GM23248 (cell line): ENCODE measurements around the gene DPYD. TPM values are rescaled to one million over a fixed set of nuclear protein-coding genes. Genes with fewer than 3 reads are reported as not detected.

Experiments used
- DNase-seq: peaks from one replicate; pipeline ENCODE4 v3.0.0-alpha.2; 2015
- H2AFZ ChIP-seq: fragments of 200-600 bp; sonication (generic); 2 replicates; pipeline ENCODE4 v1.6.1; 2016; ENCODE audit warnings: antibody characterized with exemption
- H3F3A ChIP-seq: fragments of 200-600 bp; sonication (generic); 2 replicates; pipeline ENCODE4 v1.6.1; 2016; ENCODE audit warnings: mild to moderate bottlenecking, antibody characterized with exemption, mixed run types; ENCODE audit not compliant: insufficient read depth
- H3K27ac ChIP-seq: fragments of 200-600 bp; sonication (generic); 2 replicates; pipeline ENCODE4 v1.5.1; 2016; ENCODE audit warnings: mild to moderate bottlenecking
- H3K27me3 ChIP-seq: fragments of 200-600 bp; sonication (generic); replicated peaks from 2 replicates; pipeline ENCODE4 v1.6.1; 2016; ENCODE audit warnings: mild to moderate bottlenecking; ENCODE audit not compliant: insufficient read depth
- H3K36me3 ChIP-seq: fragments of 200-600 bp; sonication (generic); 2 replicates; pipeline ENCODE4 v1.6.1; 2016; ENCODE audit warnings: low read depth, mild to moderate bottlenecking
- H3K4me1 ChIP-seq: fragments of 200-600 bp; sonication (generic); 2 replicates; pipeline ENCODE4 v1.6.1; 2016; ENCODE audit warnings: mild to moderate bottlenecking; ENCODE audit not compliant: insufficient read depth
- H3K4me2 ChIP-seq: fragments of 200-600 bp; sonication (generic); one replicate; pipeline ENCODE4 v1.6.1; 2016; ENCODE audit warnings: mild to moderate bottlenecking; ENCODE audit not compliant: unreplicated experiment
- H3K4me3 ChIP-seq: fragments of 200-600 bp; sonication (generic); 2 replicates; pipeline ENCODE4 v1.5.1; 2016; ENCODE audit warnings: mild to moderate bottlenecking
- H3K79me2 ChIP-seq: fragments of 200-600 bp; sonication (generic); 2 replicates; pipeline ENCODE4 v1.6.1; 2016; ENCODE audit warnings: mild to moderate bottlenecking; ENCODE audit not compliant: insufficient read depth
- H3K9ac ChIP-seq: fragments of 200-600 bp; sonication (generic); 2 replicates; pipeline ENCODE4 v1.6.1; 2016; ENCODE audit warnings: mild to moderate bottlenecking
- H3K9me2 ChIP-seq: fragments of 200-600 bp; sonication (generic); 2 replicates; pipeline ENCODE4 v1.6.1; 2016; ENCODE audit warnings: mixed run types, mild to moderate bottlenecking, moderate library complexity; ENCODE audit not compliant: insufficient read depth
- H3K9me3 ChIP-seq: fragments of 200-600 bp; sonication (generic); one replicate; pipeline ENCODE4 v1.6.1; 2017; ENCODE audit warnings: low read depth
- H4K20me1 ChIP-seq: fragments of 200-600 bp; sonication (generic); 2 replicates; pipeline ENCODE4 v1.6.0; 2016; ENCODE audit not compliant: insufficient read depth
- EZH2 ChIP-seq: fragments of 200-600 bp; sonication (generic); IDR thresholded peaks from 2 replicates; pipeline ENCODE4 v1.6.1; 2018; ENCODE audit warnings: antibody characterized with exemption, mild to moderate bottlenecking; ENCODE audit not compliant: insufficient read depth, poor library complexity, severe bottlenecking
- EZH2phosphoT487 ChIP-seq: fragments of 200-600 bp; sonication (generic); IDR thresholded peaks from 2 replicates; pipeline ENCODE4 v1.6.1; 2018; ENCODE audit warnings: antibody characterized with exemption, moderate library complexity, mild to moderate bottlenecking, low read depth; ENCODE audit not compliant: insufficient read depth
- WGBS, 2 experiments: methylation state at CpG; one replicate each; pipeline ENCODE4 v1.1.6; 2015 to 2017; ENCODE audit warnings: low lambda C conversion rate in 2 of 2, low coverage in 1 of 2; ENCODE audit errors: missing lambda C conversion rate in 2 of 2; 5-methylcytosine and 5-hydroxymethylcytosine counted together
- in situ Hi-C: fragments of 300-500 bp; cut with MboI; formaldehyde crosslinking; loops from 2 replicates; pipeline ENCODE4 v1.15.0; 2020
- polyA plus RNA-seq: library from polyadenylated mRNA; unstranded; fragments of >200 nt; fragmentation: Nextera tagmentation; extraction: Ambion mirVana; gene quantifications from 2 replicates; pipeline ENCODE4 v1.2.1, GENCODE V29; 2016
- total RNA-seq: library from RNA; depleted of rRNA; stranded (reverse); fragments of >200 nt; shearing (Covaris generic); gene quantifications from 2 replicates; pipeline ENCODE4 v1.2.3, GENCODE V29; 2014

Gene DPYD
- total and polyA plus RNA-seq, 2 experiments from 2014 or later: 38.4 to 70.7 TPM

DNA sequence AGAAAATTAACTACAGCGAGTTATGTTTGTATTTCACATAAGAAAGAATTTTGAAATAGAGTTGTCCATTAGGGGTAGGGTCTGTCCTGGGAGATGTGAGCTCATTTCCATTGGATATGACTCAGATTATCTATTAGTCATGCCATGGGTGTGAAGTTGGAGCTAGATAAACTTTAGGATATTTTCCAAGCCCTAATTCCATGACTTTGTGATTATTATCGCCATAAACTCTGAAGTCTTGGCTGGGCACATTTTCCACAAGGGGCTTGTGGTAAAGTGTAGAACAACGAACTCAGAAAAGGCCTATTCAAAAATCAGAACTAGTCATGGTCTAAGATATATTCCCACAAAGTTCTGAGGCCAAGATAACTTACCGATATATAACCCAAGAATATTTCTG lies 396.6 kb downstream of the DPYD start:
- H3K36me3 ChIP-seq: no peaks in the 10 kb centered on the region; the same call in 1 of the 2 replicates
- H3K4me2 ChIP-seq: no peak overlapping the region
- no peaks in the 10 kb centered on the region for H3K79me2 ChIP-seq
- in situ Hi-C loops: no loop called here
- TF ChIP-seq EZH2: no peak
- TF ChIP-seq EZH2phosphoT487: no peak
- H4K20me1 ChIP-seq: no peaks in the 10 kb centered on the region
- no peak overlapping the region for H2AFZ ChIP-seq
- 75 to 78% methylated on average over 4 of the region's 4 CpGs for WGBS, 2 experiments
- no peak for DNase-seq
- no peaks in the 10 kb centered on the region for H3K9me3 ChIP-seq
- no peak overlapping the region for H3K27ac ChIP-seq
- no peak overlapping the region for H3K9ac ChIP-seq
- no peaks in the 10 kb centered on the region for H3K4me1 ChIP-seq
- no peaks in the 10 kb centered on the region for H3K27me3 ChIP-seq
- H3K4me3 ChIP-seq: no peak overlapping the region
- H3F3A ChIP-seq: no peaks in the 10 kb centered on the region
- H3K9me2 ChIP-seq: no peaks in the 10 kb centered on the region

DNA sequence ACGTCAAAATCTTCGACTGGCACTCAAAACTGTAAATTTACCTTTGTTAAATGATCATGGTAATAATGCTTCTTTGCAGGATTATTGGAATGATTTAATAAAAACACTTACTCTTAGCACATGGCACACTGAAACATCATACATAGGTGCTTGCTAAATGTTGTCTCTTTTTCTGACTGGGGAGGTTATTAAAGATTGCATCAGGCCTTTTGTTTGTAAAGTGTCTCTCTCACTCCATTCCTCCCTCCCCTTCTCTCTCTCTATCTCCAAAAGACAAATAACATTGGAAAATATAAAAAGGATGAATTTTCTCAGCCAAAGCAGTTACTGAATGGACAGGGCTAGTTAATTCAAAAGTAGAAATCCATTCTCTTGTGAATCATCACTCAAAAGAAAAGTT lies 404.2 kb downstream of the DPYD start:
- 99 to 100% methylated on average over 2 of the region's 2 CpGs for WGBS, 2 experiments
- Histone ChIP-seq H2AFZ (no peak overlapping the region), H3K4me1 (no peaks in the 10 kb centered on the region), H3K9me2 (no peaks in the 10 kb centered on the region), H3K4me3 (no peak overlapping the region), H3K27ac (no peak overlapping the region), H4K20me1 (no peaks in the 10 kb centered on the region), H3K9ac (no peak overlapping the region), H3K4me2 (no peak overlapping the region), H3K27me3 (no peaks in the 10 kb centered on the region), H3F3A (no peaks in the 10 kb centered on the region), H3K9me3 (no peaks in the 10 kb centered on the region), H3K36me3 (no peaks in the 10 kb centered on the region; the same call in 1 of the 2 replicates), H3K79me2 (no peaks in the 10 kb centered on the region)
- DNase-seq: no peak
- TF ChIP-seq EZH2 (no peak), EZH2phosphoT487 (no peak)
- in situ Hi-C loops: no loop called here

DNA sequence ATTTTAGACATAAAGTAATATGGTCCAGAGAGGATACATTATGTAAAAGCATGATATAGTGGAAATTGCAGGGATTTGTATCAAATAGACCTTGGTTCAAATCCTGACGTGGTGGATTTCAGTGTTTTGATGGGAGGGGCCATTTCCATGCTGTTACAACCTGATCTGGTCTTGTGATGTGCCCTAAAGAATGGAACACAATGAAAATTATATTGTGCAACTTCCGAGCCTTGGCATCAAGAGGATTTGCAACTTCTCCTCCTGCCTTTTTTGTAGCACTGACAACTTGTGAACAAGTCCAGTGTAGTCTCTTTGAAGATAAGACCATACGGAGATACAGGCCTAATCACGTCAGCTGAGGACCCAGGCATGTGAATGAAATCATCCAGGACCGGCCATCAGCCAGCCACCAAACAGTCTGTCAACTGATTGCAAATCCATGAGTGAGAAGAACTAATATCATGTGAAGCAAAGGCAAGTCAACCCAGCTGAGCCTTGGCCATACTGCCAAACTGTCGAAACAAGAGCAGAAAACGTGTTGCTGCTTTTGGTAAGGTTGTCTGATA lies 412.1 kb downstream of the DPYD start:
- Histone ChIP-seq H4K20me1 (no peaks in the 10 kb centered on the region), H3K4me3 (no peak overlapping the region), H3K27me3 (no peaks in the 10 kb centered on the region), H3K9me2 (no peaks in the 10 kb centered on the region), H3K79me2 (no peaks in the 10 kb centered on the region), H3K4me1 (no peaks in the 10 kb centered on the region), H3K9ac (no peak overlapping the region), H3K36me3 (no peaks in the 10 kb centered on the region), H3F3A (no peaks in the 10 kb centered on the region), H3K9me3 (no peaks in the 10 kb centered on the region), H2AFZ (no peak overlapping the region), H3K27ac (no peak overlapping the region), H3K4me2 (no peak overlapping the region)
- no peak for DNase-seq
- 83 to 89% methylated on average over 7 of the region's 7 CpGs for WGBS, 2 experiments
- TF ChIP-seq EZH2 (no peak), EZH2phosphoT487 (no peak)
- in situ Hi-C loops: no loop called here

DNA sequence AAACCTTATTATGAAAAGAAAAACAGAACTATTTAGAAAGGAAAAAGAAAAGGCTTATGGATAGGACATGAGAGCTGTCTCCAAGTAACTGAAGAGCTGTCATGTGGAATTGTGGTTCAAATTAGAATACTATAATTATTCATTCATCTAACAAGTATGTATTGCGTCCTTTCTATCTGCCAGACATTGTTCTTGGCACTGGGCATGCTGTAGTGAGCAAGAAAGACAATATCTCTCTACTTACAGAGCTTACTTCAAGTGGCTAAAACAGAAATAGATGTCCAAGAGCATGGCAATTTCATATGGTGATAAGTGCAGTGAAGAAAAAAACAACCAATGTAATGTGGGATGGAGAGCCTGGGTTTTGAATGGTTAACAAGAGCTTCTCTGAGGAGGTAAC lies 413.0 kb downstream of the DPYD start:
- Histone ChIP-seq H2AFZ (no peak overlapping the region), H3K9me3 (no peaks in the 10 kb centered on the region), H3K9ac (no peak overlapping the region), H3K9me2 (no peaks in the 10 kb centered on the region), H3K36me3 (no peaks in the 10 kb centered on the region), H3K4me1 (no peaks in the 10 kb centered on the region), H3K79me2 (no peaks in the 10 kb centered on the region), H3K27ac (no peak overlapping the region), H4K20me1 (no peaks in the 10 kb centered on the region), H3K4me3 (no peak overlapping the region), H3K4me2 (no peak overlapping the region), H3F3A (no peaks in the 10 kb centered on the region), H3K27me3 (no peaks in the 10 kb centered on the region)
- DNase-seq: peak; percentile 7
- in situ Hi-C loops: no loop called here
- WGBS, 2 experiments: 70 to 74% methylated on average over 1 of the region's 1 CpG
- no peak for TF ChIP-seq EZH2phosphoT487
- no peak for TF ChIP-seq EZH2

DNA sequence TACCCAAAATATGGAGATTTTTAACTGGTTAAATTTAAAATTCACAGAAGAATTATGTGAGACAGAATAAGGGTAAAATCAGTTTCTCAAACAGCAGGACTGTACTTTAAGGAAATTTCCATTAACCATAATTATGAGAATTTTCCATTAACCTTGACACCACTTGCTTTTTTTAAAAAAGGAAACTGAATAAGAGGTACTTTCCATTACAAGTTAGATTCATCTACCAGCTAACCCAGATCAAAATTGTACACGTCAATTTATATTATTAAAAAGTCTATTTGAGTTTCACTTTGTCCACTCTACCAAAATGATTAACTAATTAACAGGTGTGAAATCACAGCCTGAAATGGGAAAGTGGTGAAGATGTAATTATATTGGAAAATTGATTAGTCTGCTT lies 414.5 kb downstream of the DPYD start:
- Histone ChIP-seq H2AFZ (no peak overlapping the region), H3K27me3 (no peaks in the 10 kb centered on the region), H3K36me3 (no peaks in the 10 kb centered on the region), H3K79me2 (no peaks in the 10 kb centered on the region), H3K9me2 (no peaks in the 10 kb centered on the region), H3K9me3 (no peaks in the 10 kb centered on the region), H3K9ac (no peak overlapping the region), H4K20me1 (no peaks in the 10 kb centered on the region), H3K27ac (no peak overlapping the region), H3F3A (no peaks in the 10 kb centered on the region), H3K4me1 (no peaks in the 10 kb centered on the region), H3K4me2 (no peak overlapping the region), H3K4me3 (no peak overlapping the region)
- TF ChIP-seq EZH2: no peak
- no peak for TF ChIP-seq EZH2phosphoT487
- 98 to 100% methylated on average over 1 of the region's 1 CpG for WGBS, 2 experiments
- in situ Hi-C loops: no loop called here
- no peak for DNase-seq
